Stimulated activated CD8-positive, alpha-beta memory T cell treated with anti-CD3 and anti-CD28 coated beads, Interleukin-12 subunit alpha, Interleukin-12 subunit beta, amount 100 ng/mL, for 1 hour (primary cell): ENCODE data around the gene MBOAT7.
"Not testable (repeated sequence)": the region's sequence is repeated elsewhere in the genome, so short reads cannot be mapped to it uniquely, and the experiment has no call there.

Source experiments
- DNase-seq: peaks from one replicate; pipeline ENCODE4 v3.0.0-alpha.2; 2020; ENCODE audit warnings: low read depth

Gene MBOAT7

DNA sequence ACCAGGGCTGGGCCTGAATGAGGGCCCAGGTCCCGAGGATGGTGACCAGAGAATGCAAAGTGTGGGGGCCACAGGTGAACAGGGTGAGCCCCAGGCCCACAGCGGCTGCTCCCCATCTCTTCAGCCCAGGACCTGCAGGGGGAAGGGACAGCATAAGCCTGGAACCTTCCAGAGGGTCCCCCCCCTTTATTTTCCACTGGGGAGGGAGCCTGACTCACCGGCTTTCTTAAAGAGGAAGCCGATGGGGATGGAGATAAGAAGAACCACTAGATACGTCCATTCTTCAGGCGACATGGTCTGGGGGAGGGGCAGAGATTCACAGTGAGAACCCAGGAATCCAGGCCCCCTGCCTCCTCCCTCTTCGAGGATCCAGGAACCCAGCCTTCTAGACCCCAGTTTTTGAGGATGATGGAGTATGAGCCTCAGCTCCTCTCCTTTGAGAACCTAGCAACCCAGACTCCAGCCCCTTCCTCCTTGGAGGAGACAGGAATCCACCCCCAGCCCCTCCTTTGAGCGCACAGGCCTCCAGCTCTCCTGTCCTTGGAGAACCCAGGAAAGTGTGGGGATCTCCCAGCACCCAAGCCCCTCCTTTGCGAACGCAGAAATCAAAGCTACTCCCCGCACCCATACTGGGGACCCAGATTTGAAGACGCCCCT lies 1.0 kb downstream of the MBOAT7 start:
- DNase-seq = peak; percentile 57

DNA sequence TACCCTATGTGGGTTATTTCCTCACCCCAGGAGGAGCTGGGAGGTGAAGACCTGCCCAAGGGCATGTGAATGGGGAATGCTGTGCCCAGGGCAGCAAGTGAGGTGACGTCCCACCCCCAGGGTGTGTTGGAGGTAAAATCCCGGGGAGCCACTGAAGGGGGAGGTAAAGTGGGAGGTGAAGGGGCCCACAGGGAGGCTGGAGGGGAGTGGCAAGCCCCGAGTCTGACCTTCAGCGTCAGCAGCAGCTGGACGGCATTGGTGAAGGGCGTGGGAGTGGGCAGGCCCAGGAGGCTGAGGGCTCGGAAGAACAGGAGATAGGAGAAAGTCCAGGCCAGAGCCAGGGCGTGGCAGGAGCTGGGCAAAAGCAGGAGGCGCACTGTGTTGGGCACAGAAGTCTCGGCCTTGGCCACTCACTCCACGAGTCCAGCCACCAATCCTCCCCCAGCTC lies 2.4 kb downstream of the MBOAT7 start:
- DNase-seq = no peak

DNA sequence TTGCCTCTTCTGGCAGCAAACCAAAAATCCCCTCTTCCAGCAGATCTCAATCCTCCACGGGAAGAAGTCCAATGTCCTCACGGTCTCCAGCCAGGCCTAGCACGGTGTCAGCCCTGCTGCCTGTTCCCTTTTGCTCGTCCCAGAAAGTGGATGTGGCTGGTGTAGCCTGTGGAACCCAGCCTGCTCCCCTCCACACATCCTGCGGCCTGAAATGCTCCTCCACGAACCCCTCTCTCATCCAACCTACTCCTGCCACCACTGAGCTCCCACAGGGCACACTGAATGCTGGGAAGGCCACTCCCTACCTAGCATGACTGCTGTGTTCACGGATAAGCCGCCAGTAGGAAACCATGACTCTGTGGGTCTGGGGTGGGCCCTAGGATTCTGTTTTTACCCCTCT lies 3.0 kb downstream of the MBOAT7 start:
- no peak for DNase-seq

GRCh38 chr19:54183431-54183830 lies 5.9 kb downstream of the MBOAT7 start:
- DNase-seq = no peak

GRCh38 chr19:54181894-54182293 lies 7.5 kb downstream of the MBOAT7 start:
- DNase-seq = not testable (repeated sequence)

- no peak for DNase-seq
These were observed 8.7 kb downstream of the MBOAT7 start for GRCh38 chr19:54180691-54181091.

- DNase-seq = no peak
These were observed 9.4 kb downstream of the MBOAT7 start for GRCh38 chr19:54179921-54180461.

- no peak for DNase-seq
These were observed 10.0 kb downstream of the MBOAT7 start for GRCh38 chr19:54179262-54179852.

GRCh38 chr19:54178581-54179261 lies 10.7 kb downstream of the MBOAT7 start:
- DNase-seq = no peak

GRCh38 chr19:54173951-54174834 lies 15.2 kb downstream of the MBOAT7 start:
- no peak for DNase-seq

- no peak for DNase-seq
These were observed 16.1 kb downstream of the MBOAT7 start for GRCh38 chr19:54173359-54173699.

GRCh38 chr19:54172471-54173358 lies 16.7 kb downstream of the MBOAT7 start, which contains the start of gene TMC4:
Gene TMC4 (minus strand): TSS chr19:54173160. CDS start chr19:54173117, 43 bp downstream.
- DNase-seq = no peak

- not testable (repeated sequence) for DNase-seq
These were observed 17.5 kb downstream of the MBOAT7 start for GRCh38 chr19:54171736-54172431.

DNA sequence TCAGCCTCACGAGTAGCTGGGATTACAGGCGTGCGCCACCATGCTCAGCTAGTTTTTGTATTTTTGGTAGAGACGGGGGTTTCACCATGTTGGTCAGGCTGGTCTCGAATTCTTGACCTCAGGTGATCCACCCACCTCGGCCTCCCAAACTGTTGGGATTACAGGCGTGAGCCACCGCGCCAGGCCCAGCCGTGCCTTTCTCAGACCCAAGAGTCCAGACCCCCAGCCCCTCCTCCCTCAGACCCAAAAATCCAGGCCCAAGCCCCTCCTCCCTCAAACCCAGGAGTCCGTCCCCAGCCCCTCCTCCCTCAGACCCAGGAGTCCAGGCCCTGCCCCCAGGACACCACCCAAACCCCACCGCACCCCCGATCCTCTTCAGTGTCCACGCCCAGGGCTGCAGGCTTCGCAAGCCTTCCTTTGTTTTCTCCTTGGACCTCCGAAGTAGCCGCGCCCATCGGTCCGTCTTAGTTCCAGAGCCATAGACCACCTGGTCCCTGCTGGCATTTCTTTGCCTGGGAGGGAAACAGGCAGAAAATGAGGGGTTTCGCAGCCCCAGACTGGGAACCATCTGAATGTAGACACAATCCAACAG lies 20.1 kb downstream of the MBOAT7 start:
- DNase-seq = no peak

GRCh38 chr19:54168174-54168917 lies 21.0 kb downstream of the MBOAT7 start:
- DNase-seq = peak; percentile 93

DNA sequence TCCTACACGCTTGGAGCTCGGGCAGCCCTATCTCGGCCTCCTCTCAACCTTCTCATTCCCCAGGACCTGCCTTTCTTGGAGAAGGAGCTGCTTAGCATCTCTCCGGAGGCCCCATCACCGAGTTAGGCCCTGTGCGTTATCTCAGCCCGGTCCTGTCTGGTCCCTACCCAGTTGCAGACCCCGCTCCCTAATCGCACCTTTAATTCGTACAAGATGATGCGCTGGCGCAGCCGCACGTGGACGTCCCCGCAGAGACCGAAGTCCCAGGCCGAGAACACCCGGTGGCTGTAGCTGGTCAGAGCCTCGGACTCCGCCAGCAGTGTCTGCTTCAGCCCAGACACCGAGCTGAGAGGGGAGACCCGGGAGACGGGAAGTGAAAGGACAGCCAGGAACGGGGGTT lies 24.2 kb downstream of the MBOAT7 start:
- no peak for DNase-seq

DNA sequence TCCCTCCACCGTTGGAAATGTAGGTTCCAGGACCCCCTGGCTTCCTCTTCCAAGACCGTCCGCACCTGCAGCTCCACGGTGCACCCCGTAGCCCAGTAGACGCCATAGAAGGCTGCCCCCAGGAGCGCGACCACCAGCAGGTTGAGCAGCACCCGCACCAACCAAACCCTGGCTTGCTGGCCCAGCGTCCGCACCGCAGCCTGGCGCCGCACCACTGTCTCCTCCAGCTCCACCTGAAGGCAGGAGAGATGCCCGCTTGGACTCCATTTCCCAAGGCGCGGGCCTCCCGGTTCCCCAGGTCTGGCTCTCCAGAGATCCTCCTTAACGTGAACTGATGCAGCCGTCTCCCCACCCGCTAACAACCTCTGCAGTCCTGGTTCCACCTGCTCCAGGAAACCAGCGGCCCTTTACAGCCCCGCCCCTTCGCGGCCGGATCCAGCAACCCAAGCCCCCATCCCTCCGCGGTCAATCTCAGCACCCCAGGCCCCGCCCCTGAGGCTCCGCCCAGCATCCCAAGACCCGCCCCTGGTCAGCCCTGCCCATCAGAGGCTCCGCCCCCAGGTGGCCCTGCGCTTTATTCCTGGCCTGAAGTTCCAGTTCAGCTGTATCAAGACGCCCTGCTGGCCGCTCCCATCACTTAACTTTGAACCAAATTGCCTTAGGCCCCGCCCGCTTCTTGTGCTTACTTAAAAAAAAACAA lies 24.9 kb downstream of the MBOAT7 start:
- peak; percentile 34 for DNase-seq

DNA sequence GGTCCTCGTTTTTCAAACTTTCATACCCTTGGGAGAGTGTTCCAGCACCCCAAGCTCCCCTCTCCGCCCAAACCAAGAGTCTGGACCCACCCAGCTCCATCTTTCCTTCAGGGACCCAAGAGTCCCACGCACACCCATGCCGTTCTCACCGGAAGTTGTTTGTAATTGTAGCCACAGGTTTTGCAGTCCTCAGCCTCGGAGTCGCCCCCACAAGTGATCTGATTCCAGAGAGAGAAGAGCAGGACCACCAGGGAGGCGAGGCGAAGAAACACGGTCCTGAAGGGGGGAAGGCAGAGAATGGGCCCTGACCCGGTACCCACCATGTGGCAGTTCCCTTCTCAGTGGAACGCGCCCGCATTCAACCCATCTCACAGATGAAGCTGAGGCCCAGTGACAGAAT lies 26.5 kb downstream of the MBOAT7 start:
- DNase-seq = no peak
